Memory B cell (primary cell): ENCODE measurements around the gene INMT.
A peak's percentile ranks its signal among the peaks of the same experiment; 100 is the strongest.
"Not testable (repeated sequence)": the region's sequence is repeated elsewhere in the genome, so short reads cannot be mapped to it uniquely, and the experiment has no call there.

ENCODE experiments used
- ATAC-seq: fragments of 150-1000 bp; cut with Tn5 transposase; 2 replicates; pipeline ENCODE4 v1.10.0; 2021; ENCODE audit warnings: low read depth, mild to moderate bottlenecking, moderate library complexity
- DNase-seq, 2 donors: peaks; one replicate each; pipeline ENCODE4 v3.0.0; 2022; ENCODE audit warnings: low spot score in 2 of 2
- H3K27ac Mint-ChIP-seq: one replicate; pipeline ENCODE4 v1.8.0; 2022; ENCODE audit warnings: mild to moderate bottlenecking, moderate library complexity, mixed read lengths
- H3K27me3 Mint-ChIP-seq: one replicate; pipeline ENCODE4 v1.8.0; 2022; ENCODE audit warnings: mixed read lengths
- H3K36me3 Mint-ChIP-seq: one replicate; pipeline ENCODE4 v1.8.0; 2022; ENCODE audit warnings: mild to moderate bottlenecking, mixed read lengths
- H3K4me1 Mint-ChIP-seq: one replicate; pipeline ENCODE4 v1.8.0; 2022; ENCODE audit warnings: mixed read lengths
- H3K4me3 Mint-ChIP-seq: one replicate; pipeline ENCODE4 v1.8.0; 2022; ENCODE audit warnings: mild to moderate bottlenecking, moderate library complexity, mixed read lengths
- H3K9me3 Mint-ChIP-seq: one replicate; pipeline ENCODE4 v1.8.0; 2022; ENCODE audit warnings: mixed read lengths

The INMT gene

GRCh38 chr7:30717181-30717580 lies 34.8 kb upstream of the INMT start:
- peaks cover 10% of the 10 kb centered on the region for H3K36me3 Mint-ChIP-seq
- ATAC-seq (no peak), DNase-seq (no peak)
- H3K27me3 Mint-ChIP-seq = peaks cover 5% of the 10 kb centered on the region
- no peak overlapping the region for H3K4me3 Mint-ChIP-seq
- no peak overlapping the region for H3K27ac Mint-ChIP-seq
- peaks cover 11% of the 10 kb centered on the region for H3K9me3 Mint-ChIP-seq
- no peaks in the 10 kb centered on the region for H3K4me1 Mint-ChIP-seq

GRCh38 chr7:30719434-30719833 lies 32.5 kb upstream of the INMT start:
- not testable (repeated sequence) for H3K4me1 Mint-ChIP-seq, H3K36me3 Mint-ChIP-seq, H3K27me3 Mint-ChIP-seq, H3K4me3 Mint-ChIP-seq, DNase-seq, ATAC-seq, H3K27ac Mint-ChIP-seq
- peaks cover 11% of the 10 kb centered on the region for H3K9me3 Mint-ChIP-seq

GRCh38 chr7:30721211-30721610 lies 30.7 kb upstream of the INMT start:
- Mint-ChIP-seq H3K4me1 (peaks cover 3% of the 10 kb centered on the region), H3K36me3 (peaks cover 10% of the 10 kb centered on the region), H3K4me3 (no peak overlapping the region), H3K27ac (no peak overlapping the region), H3K9me3 (peaks cover 11% of the 10 kb centered on the region), H3K27me3 (peaks cover 3% of the 10 kb centered on the region)
- no peak for DNase-seq
- ATAC-seq = no peak

- peaks cover 1% of the 10 kb centered on the region for H3K27me3 Mint-ChIP-seq
- peaks cover 8% of the 10 kb centered on the region for H3K36me3 Mint-ChIP-seq
- H3K4me3 Mint-ChIP-seq = no peak overlapping the region
- H3K27ac Mint-ChIP-seq = no peak overlapping the region
- DNase-seq = no peak
- no peak for ATAC-seq
- peaks cover 9% of the 10 kb centered on the region for H3K9me3 Mint-ChIP-seq
- H3K4me1 Mint-ChIP-seq = peaks cover 12% of the 10 kb centered on the region
Observed at GRCh38 chr7:30722187-30722586, 29.7 kb upstream of the INMT start.

- H3K9me3 Mint-ChIP-seq = peaks cover 7% of the 10 kb centered on the region
- H3K4me3 Mint-ChIP-seq = no peak overlapping the region
- H3K4me1 Mint-ChIP-seq = peaks cover 17% of the 10 kb centered on the region
- peaks cover 1% of the 10 kb centered on the region for H3K27me3 Mint-ChIP-seq
- ATAC-seq (no peak), DNase-seq (no peak)
- no peak overlapping the region for H3K27ac Mint-ChIP-seq
- peaks cover 6% of the 10 kb centered on the region for H3K36me3 Mint-ChIP-seq
Observed at GRCh38 chr7:30722671-30723070, 29.3 kb upstream of the INMT start.

GRCh38 chr7:30723776-30724175 lies 28.2 kb upstream of the INMT start:
- DNase-seq (no peak), ATAC-seq (no peak)
- Mint-ChIP-seq H3K36me3 (peaks cover 5% of the 10 kb centered on the region), H3K4me1 (peaks cover 22% of the 10 kb centered on the region), H3K27me3 (peaks cover 1% of the 10 kb centered on the region), H3K4me3 (no peak overlapping the region), H3K27ac (no peak overlapping the region), H3K9me3 (peaks cover 2% of the 10 kb centered on the region)

GRCh38 chr7:30726296-30727006 lies 25.5 kb upstream of the INMT start:
- Mint-ChIP-seq H3K4me3 (peak overlapping the region; percentile 79), H3K36me3 (no peaks in the 10 kb centered on the region), H3K27ac (peak overlapping the region; percentile 81), H3K9me3 (no peaks in the 10 kb centered on the region), H3K4me1 (peaks cover 26% of the 10 kb centered on the region), H3K27me3 (no peaks in the 10 kb centered on the region)
- ATAC-seq (peak; percentile 23), DNase-seq (no peak)

- Mint-ChIP-seq H3K4me1 (peaks cover 26% of the 10 kb centered on the region), H3K4me3 (peak overlapping the region; percentile 79), H3K36me3 (no peaks in the 10 kb centered on the region), H3K27me3 (no peaks in the 10 kb centered on the region), H3K9me3 (no peaks in the 10 kb centered on the region), H3K27ac (peak overlapping the region; percentile 81)
- ATAC-seq (peak; percentile 87), DNase-seq (peak in 1 of 2 donors; percentile 12)
Observed at GRCh38 chr7:30727061-30727945, 24.6 kb upstream of the INMT start.

- ATAC-seq = no peak
- no peaks in the 10 kb centered on the region for H3K36me3 Mint-ChIP-seq
- H3K4me1 Mint-ChIP-seq = peaks cover 26% of the 10 kb centered on the region
- H3K27me3 Mint-ChIP-seq = no peaks in the 10 kb centered on the region
- no peak overlapping the region for H3K4me3 Mint-ChIP-seq
- DNase-seq = no peak
- H3K27ac Mint-ChIP-seq = no peak overlapping the region
- no peaks in the 10 kb centered on the region for H3K9me3 Mint-ChIP-seq
Observed at GRCh38 chr7:30728591-30729100, 23.3 kb upstream of the INMT start.

- Mint-ChIP-seq H3K9me3 (no peaks in the 10 kb centered on the region), H3K4me1 (peaks cover 26% of the 10 kb centered on the region), H3K4me3 (no peak overlapping the region), H3K36me3 (no peaks in the 10 kb centered on the region), H3K27ac (no peak overlapping the region), H3K27me3 (peaks cover 5% of the 10 kb centered on the region)
- DNase-seq (no peak), ATAC-seq (no peak)
Observed at GRCh38 chr7:30729642-30730041, 22.3 kb upstream of the INMT start.

GRCh38 chr7:30730097-30730496 lies 21.8 kb upstream of the INMT start:
- H3K9me3 Mint-ChIP-seq = no peaks in the 10 kb centered on the region
- no peaks in the 10 kb centered on the region for H3K36me3 Mint-ChIP-seq
- ATAC-seq (no peak), DNase-seq (no peak)
- H3K27ac Mint-ChIP-seq = no peak overlapping the region
- no peak overlapping the region for H3K4me3 Mint-ChIP-seq
- H3K4me1 Mint-ChIP-seq = peaks cover 26% of the 10 kb centered on the region
- peaks cover 8% of the 10 kb centered on the region for H3K27me3 Mint-ChIP-seq

GRCh38 chr7:30730996-30731395 lies 20.9 kb upstream of the INMT start:
- H3K27me3 Mint-ChIP-seq = peaks cover 11% of the 10 kb centered on the region
- no peaks in the 10 kb centered on the region for H3K36me3 Mint-ChIP-seq
- no peak overlapping the region for H3K27ac Mint-ChIP-seq
- ATAC-seq = no peak
- peaks cover 23% of the 10 kb centered on the region for H3K4me1 Mint-ChIP-seq
- H3K4me3 Mint-ChIP-seq = no peak overlapping the region
- no peaks in the 10 kb centered on the region for H3K9me3 Mint-ChIP-seq
- DNase-seq = no peak

- no peak overlapping the region for H3K4me3 Mint-ChIP-seq
Observed at GRCh38 chr7:30731581-30731980, 20.4 kb upstream of the INMT start.

GRCh38 chr7:30732606-30733005 lies 19.3 kb upstream of the INMT start:
- H3K4me3 Mint-ChIP-seq = no peak overlapping the region
- no peaks in the 10 kb centered on the region for H3K9me3 Mint-ChIP-seq
- peaks cover 9% of the 10 kb centered on the region for H3K4me1 Mint-ChIP-seq
- H3K36me3 Mint-ChIP-seq = no peaks in the 10 kb centered on the region
- H3K27ac Mint-ChIP-seq = no peak overlapping the region
- no peak for ATAC-seq
- no peak for DNase-seq
- H3K27me3 Mint-ChIP-seq = peaks cover 11% of the 10 kb centered on the region

More at GRCh38 chr7:30731581-30731980, 20.4 kb upstream of the INMT start:
- no peaks in the 10 kb centered on the region for H3K36me3 Mint-ChIP-seq
- ATAC-seq = no peak
- H3K4me1 Mint-ChIP-seq = peaks cover 20% of the 10 kb centered on the region
- no peak for DNase-seq
- no peak overlapping the region for H3K27ac Mint-ChIP-seq
- H3K27me3 Mint-ChIP-seq = peaks cover 11% of the 10 kb centered on the region
- H3K9me3 Mint-ChIP-seq = no peaks in the 10 kb centered on the region
